Keratinocyte (primary cell): Measurements from ENCODE around the gene CAPN15. TPM values are rescaled to one million over a fixed set of nuclear protein-coding genes. Genes with fewer than 3 reads are reported as not detected.

Experiments used
- DNase-seq: peaks from one replicate; pipeline ENCODE4 v3.0.0-alpha.2; 2011; ENCODE audit warnings: low read depth, missing footprints, low spot score
- FAIRE-seq: peaks from 2 replicates; lab custom pipeline; 2011; peaks lifted over from hg19 to GRCh38; lab: Jason Lieb, UNC
- H2AFZ ChIP-seq: 2 replicates; pipeline ENCODE4 v1.6.0; 2012; ENCODE audit warnings: low read length, control low read depth, inconsistent platforms; ENCODE audit not compliant: control insufficient read depth
- H3K27ac ChIP-seq: 2 replicates; pipeline ENCODE4 v1.5.1; 2011; ENCODE audit warnings: low read length; ENCODE audit not compliant: control insufficient read depth, insufficient read depth
- H3K27me3 ChIP-seq: 3 replicates; pipeline ENCODE4 v1.6.0; 2011; ENCODE audit warnings: low read length; ENCODE audit not compliant: control insufficient read depth, insufficient read depth; ENCODE audit errors: extremely low read depth
- H3K36me3 ChIP-seq, 2 experiments: 2 replicates in 1 of 2; 3 replicates in 1 of 2; pipeline ENCODE4 v1.5.1; 2011; ENCODE audit warnings: low read length in 2 of 2, mild to moderate bottlenecking in 1 of 2; ENCODE audit not compliant: control insufficient read depth in 2 of 2, insufficient read depth in 2 of 2; ENCODE audit errors: extremely low read depth in 1 of 2
- H3K4me1 ChIP-seq: 3 replicates; pipeline ENCODE4 v1.5.1; 2011; ENCODE audit warnings: low read length; ENCODE audit not compliant: control insufficient read depth, insufficient read depth; ENCODE audit errors: extremely low read depth
- H3K4me2 ChIP-seq: 3 replicates; pipeline ENCODE4 v1.6.0; 2011; ENCODE audit warnings: low read depth, low read length; ENCODE audit not compliant: control insufficient read depth, insufficient read depth; ENCODE audit errors: extremely low read depth
- H3K4me3 ChIP-seq, 3 experiments: fragments of 200-600 bp in 1 of 3; sonication (generic) in 1 of 3; 2 replicates in 2 of 3; 3 replicates in 1 of 3; pipeline ENCODE4 v1.5.1; 2011 to 2016; ENCODE audit warnings: low read length in 3 of 3, mild to moderate bottlenecking in 3 of 3, control low read depth in 2 of 3, inconsistent platforms in 1 of 3, low read depth in 1 of 3, mixed read lengths in 1 of 3, mixed run types in 1 of 3, moderate library complexity in 1 of 3; ENCODE audit not compliant: control insufficient read depth in 2 of 3, insufficient read depth in 2 of 3; ENCODE audit errors: extremely low read depth in 1 of 3
- H3K79me2 ChIP-seq: 2 replicates; pipeline ENCODE4 v1.6.0; 2012; ENCODE audit warnings: low read length; ENCODE audit not compliant: control insufficient read depth, insufficient read depth
- H3K9ac ChIP-seq: 3 replicates; pipeline ENCODE4 v1.6.0; 2011; ENCODE audit warnings: low read length; ENCODE audit not compliant: control insufficient read depth, insufficient read depth; ENCODE audit errors: extremely low read depth
- H3K9me1 ChIP-seq: 3 replicates; pipeline ENCODE4 v1.6.0; 2011; ENCODE audit warnings: low read length; ENCODE audit not compliant: control insufficient read depth, insufficient read depth; ENCODE audit errors: extremely low read depth
- H3K9me3 ChIP-seq: 2 replicates; pipeline ENCODE4 v1.5.1; 2012; ENCODE audit warnings: low read depth, low read length; ENCODE audit not compliant: control insufficient read depth
- H4K20me1 ChIP-seq: 3 replicates; pipeline ENCODE4 v1.6.0; 2011; ENCODE audit warnings: low read length; ENCODE audit not compliant: control insufficient read depth, insufficient read depth; ENCODE audit errors: extremely low read depth
- CTCF ChIP-seq, 3 experiments: IDR thresholded peaks in 1 of 3; conservative IDR thresholded peaks in 1 of 3; optimal IDR thresholded peaks in 1 of 3; 2 replicates in 2 of 3; 3 replicates in 1 of 3; pipeline versions ENCODE3 to v1.5.1; 2011; ENCODE audit warnings: low read length in 3 of 3, mild to moderate bottlenecking in 3 of 3, moderate library complexity in 2 of 3, control low read depth in 1 of 3, inconsistent platforms in 1 of 3; ENCODE audit not compliant: insufficient read depth in 2 of 3; ENCODE audit errors: extremely low read depth in 1 of 3
- EZH2 ChIP-seq: IDR thresholded peaks from one replicate; pipeline ENCODE4 v1.6.1; 2012; ENCODE audit warnings: inconsistent platforms, mild to moderate bottlenecking, low read length, moderate library complexity
- dilution Hi-C: fragments of 300-500 bp; cut with MboI; formaldehyde crosslinking; loops from one replicate; pipeline ENCODE4 v1.7.0; 2020; ENCODE audit warnings: low sequenced_read_pairs; ENCODE audit not compliant: extremely low pct_ligation_motif_present
- polyA plus RNA-seq, 5 experiments: library from polyadenylated mRNA; depleted of rRNA in 3 of 5; stranded (reverse) in 3 of 5; stranded (forward) in 1 of 5; unstranded in 1 of 5; fragments of >200 nt; gene quantifications; 1 replicate in 1 of 5; 2 replicates in 3 of 5; 3 replicates in 1 of 5; pipeline versions ENCODE4 v1.2.1 to v1.2.3, GENCODE V29; 2011 to 2012; ENCODE audit warnings: missing spikeins in 2 of 5, low read depth in 1 of 5, low replicate concordance in 1 of 5

CAPN15 gene
- polyA plus RNA-seq, 1 donor (not counting 4 experiments of a cell fraction or from before 2014, with no cell fraction given), result 7.9 TPM

GRCh38 chr16:539901-540530, 12.5 kb downstream of the CAPN15 start:
- no peak overlapping the region for H3K9ac ChIP-seq
- H3K4me2 ChIP-seq, result no peak overlapping the region
- dilution Hi-C loops, result no loop called here
- peaks cover 4% of the 10 kb centered on the region for H3K9me1 ChIP-seq
- H3K4me1 ChIP-seq, result peaks cover 9% of the 10 kb centered on the region
- peaks cover 91% of the 10 kb centered on the region for H3K79me2 ChIP-seq
- no peaks in the 10 kb centered on the region for H3K9me3 ChIP-seq
- H3K27ac ChIP-seq, result no peak overlapping the region
- no peak for TF ChIP-seq EZH2
- TF ChIP-seq CTCF (optimal IDR thresholded peaks at IDR 0.05 in 1 of 3, IDR thresholded peaks at IDR 0.05 in 1 of 3, conservative IDR thresholded peaks at IDR 0.05 in 1 of 3; ENCODE audit: extremely low read depth in 1 of 3, insufficient read depth in 2 of 3, low read length in 3 of 3), result no peak
- DNase-seq (no peak), FAIRE-seq (no peak)
- H3K4me3 ChIP-seq, result no peak overlapping the region
- H3K27me3 ChIP-seq, result no peaks in the 10 kb centered on the region
- H2AFZ ChIP-seq, result no peak overlapping the region
- H3K36me3 ChIP-seq, result peaks cover 7 to 14% of the 10 kb centered on the region in 2 experiments
- H4K20me1 ChIP-seq, result peaks cover 30% of the 10 kb centered on the region

GRCh38 chr16:540645-541340, 13.3 kb downstream of the CAPN15 start:
- no peak for DNase-seq
- no peak overlapping the region for H3K4me3 ChIP-seq
- H3K9me3 ChIP-seq, result no peaks in the 10 kb centered on the region
- H2AFZ ChIP-seq, result no peak overlapping the region
- H3K27me3 ChIP-seq, result no peaks in the 10 kb centered on the region
- H3K4me1 ChIP-seq, result peaks cover 2% of the 10 kb centered on the region
- dilution Hi-C loops, result no loop called here
- no peak overlapping the region for H3K4me2 ChIP-seq
- peaks cover 7 to 18% of the 10 kb centered on the region in 2 experiments for H3K36me3 ChIP-seq
- no peak overlapping the region for H3K9ac ChIP-seq
- H3K27ac ChIP-seq, result no peak overlapping the region
- peaks cover 25% of the 10 kb centered on the region for H4K20me1 ChIP-seq
- no peak for TF ChIP-seq EZH2
- TF ChIP-seq CTCF (optimal IDR thresholded peaks at IDR 0.05 in 1 of 3, IDR thresholded peaks at IDR 0.05 in 1 of 3, conservative IDR thresholded peaks at IDR 0.05 in 1 of 3; ENCODE audit: extremely low read depth in 1 of 3, insufficient read depth in 2 of 3, low read length in 3 of 3), result no peak
- peaks cover 87% of the 10 kb centered on the region for H3K79me2 ChIP-seq
- H3K9me1 ChIP-seq, result no peaks in the 10 kb centered on the region
- no peak for FAIRE-seq
